H1 (cell line): ENCODE measurements around the gene WDR64. TPM values are rescaled to one million over a fixed set of nuclear protein-coding genes. Genes with fewer than 3 reads are reported as not detected.

Experiments used
- CTCF ChIA-PET: fragments of 300-600 bp; sonication (Branson Sonifier 250); formaldehyde crosslinking; loops from one replicate; lab custom pipeline; 2021; ENCODE audit not compliant: partially characterized antibody; lab: Charles Lee
- POLR2A ChIA-PET: fragments of 300-600 bp; sonication (Branson Sonifier 250); formaldehyde crosslinking; loops from one replicate; lab custom pipeline; 2021; ENCODE audit warnings: inconsistent platforms; ENCODE audit not compliant: partially characterized antibody; lab: Charles Lee
- DNase-seq, 2 experiments: peaks; one replicate each; pipeline versions ENCODE4 v3.0.0 to v3.0.0-alpha.2; 2010 to 2022; ENCODE audit warnings: low spot score in 2 of 2, low read depth in 1 of 2, mixed read lengths in 1 of 2
- FAIRE-seq: peaks from 2 replicates; lab custom pipeline; 2011; peaks lifted over from hg19 to GRCh38; lab: Jason Lieb, UNC
- H2AFZ ChIP-seq: 2 replicates; pipeline ENCODE4 v1.8.1; 2012; ENCODE audit warnings: low read length, inconsistent platforms
- H2AK5ac ChIP-seq: 2 replicates; pipeline ENCODE4 v1.6.1; 2013; ENCODE audit warnings: low read depth, low read length
- H2BK120ac ChIP-seq: replicated peaks from 2 replicates; pipeline ENCODE3; 2013; ENCODE audit warnings: low read depth, low read length, inconsistent platforms
- H2BK12ac ChIP-seq: 2 replicates; pipeline ENCODE4 v1.6.1; 2013; ENCODE audit warnings: low read depth, low read length
- H2BK15ac ChIP-seq: 2 replicates; pipeline ENCODE4 v1.6.1; 2013; ENCODE audit warnings: low read length
- H2BK20ac ChIP-seq: 2 replicates; pipeline ENCODE4 v1.6.1; 2013; ENCODE audit warnings: low read length
- H2BK5ac ChIP-seq: 2 replicates; pipeline ENCODE4 v1.6.1; 2013; ENCODE audit warnings: low read depth, low read length
- H3K14ac ChIP-seq: 2 replicates; pipeline ENCODE4 v1.6.1; 2013; ENCODE audit warnings: inconsistent platforms; ENCODE audit not compliant: insufficient read length
- H3K18ac ChIP-seq: 2 replicates; pipeline ENCODE4 v1.6.1; 2013; ENCODE audit warnings: low read length; ENCODE audit errors: extremely low read depth
- H3K23ac ChIP-seq: 2 replicates; pipeline ENCODE4 v1.6.1; 2013; ENCODE audit warnings: inconsistent platforms; ENCODE audit not compliant: insufficient read length
- H3K23me2 ChIP-seq: 2 replicates; pipeline ENCODE4 v1.6.1; 2013; ENCODE audit warnings: low read depth, low read length
- H3K27ac ChIP-seq: 2 replicates; pipeline ENCODE4 v1.6.1; 2011; ENCODE audit warnings: low read depth, low read length, inconsistent platforms
- H3K27me3 ChIP-seq, 4 experiments: replicated peaks in 1 of 4; 1 replicate in 1 of 4; 2 replicates in 3 of 4; pipeline versions ENCODE4 v1.6.1 to v1.8.1; 2011 to 2013; ENCODE audit warnings: low read length in 3 of 4, mild to moderate bottlenecking in 3 of 4, inconsistent platforms in 2 of 4, mixed read lengths in 2 of 4, moderate library complexity in 1 of 4; ENCODE audit not compliant: control insufficient read depth in 3 of 4, insufficient read depth in 3 of 4; ENCODE audit errors: extremely low read depth in 1 of 4
- H3K36me3 ChIP-seq, 4 experiments: 2 replicates each; pipeline versions ENCODE4 v1.6.1 to v1.8.1; 2011 to 2013; ENCODE audit warnings: mild to moderate bottlenecking in 4 of 4, low read length in 3 of 4, moderate library complexity in 2 of 4, control low read depth in 1 of 4, inconsistent platforms in 1 of 4; ENCODE audit not compliant: insufficient read depth in 4 of 4, control insufficient read depth in 2 of 4
- H3K4ac ChIP-seq: replicated peaks from 2 replicates; pipeline ENCODE3; 2013; ENCODE audit warnings: low read length, low read depth, mixed read lengths, inconsistent platforms; ENCODE audit not compliant: insufficient read length
- H3K4me1 ChIP-seq, 4 experiments: replicated peaks in 1 of 4; 1 replicate in 1 of 4; 2 replicates in 3 of 4; pipeline versions ENCODE4 v1.6.1 to v1.8.1; 2011 to 2013; ENCODE audit warnings: low read length in 3 of 4, inconsistent platforms in 2 of 4, mixed read lengths in 1 of 4; ENCODE audit not compliant: insufficient read depth in 4 of 4, control insufficient read depth in 3 of 4
- H3K4me2 ChIP-seq, 2 experiments: 2 replicates each; pipeline versions ENCODE4 v1.6.1 to v1.8.1; 2011 to 2013; ENCODE audit warnings: low read depth in 2 of 2, low read length in 2 of 2, control low read depth in 1 of 2, inconsistent platforms in 1 of 2, mild to moderate bottlenecking in 1 of 2; ENCODE audit not compliant: insufficient read depth in 1 of 2
- H3K4me3 ChIP-seq, 4 experiments: fragments of 200-600, 300-600 bp in 1 of 4; sonication (generic), shearing (Covaris generic), sonication (Bioruptor Twin) in 1 of 4; 2 replicates each; pipeline versions ENCODE4 v1.5.1 to v1.8.1; 2011 to 2016; ENCODE audit warnings: low read length in 4 of 4, low read depth in 3 of 4, control low read depth in 2 of 4, inconsistent platforms in 2 of 4, mild to moderate bottlenecking in 2 of 4, mixed read lengths in 1 of 4, moderate library complexity in 1 of 4; ENCODE audit not compliant: insufficient read depth in 2 of 4; ENCODE audit errors: extremely low read depth in 1 of 4
- H3K56ac ChIP-seq: replicated peaks from 2 replicates; pipeline ENCODE3; 2013; ENCODE audit warnings: low read depth, mild to moderate bottlenecking, mixed read lengths, low read length, inconsistent platforms; ENCODE audit not compliant: insufficient read length
- H3K79me1 ChIP-seq: 2 replicates; pipeline ENCODE4 v1.6.1; 2013; ENCODE audit warnings: low read depth, low read length, control low read depth
- H3K79me2 ChIP-seq, 2 experiments: 2 replicates each; pipeline versions ENCODE4 v1.6.1 to v1.8.1; 2012 to 2013; ENCODE audit warnings: low read length in 2 of 2, mild to moderate bottlenecking in 2 of 2, inconsistent platforms in 1 of 2; ENCODE audit not compliant: insufficient read depth in 2 of 2, control insufficient read depth in 1 of 2
- H3K9ac ChIP-seq, 4 experiments: replicated peaks in 1 of 4; 1 replicate in 1 of 4; 2 replicates in 3 of 4; pipeline versions ENCODE4 v1.6.1 to v1.8.1; 2011 to 2013; ENCODE audit warnings: low read depth in 3 of 4, low read length in 3 of 4, control low read depth in 2 of 4, mild to moderate bottlenecking in 2 of 4, moderate library complexity in 2 of 4, inconsistent platforms in 1 of 4; ENCODE audit errors: extremely low read depth in 1 of 4
- H3K9me3 ChIP-seq, 2 experiments: 2 replicates each; pipeline versions ENCODE4 v1.6.1 to v1.8.1; 2012 to 2013; ENCODE audit warnings: mild to moderate bottlenecking in 2 of 2, moderate library complexity in 2 of 2, control low read depth in 1 of 2, inconsistent platforms in 1 of 2, low read depth in 1 of 2, low read length in 1 of 2, mixed read lengths in 1 of 2; ENCODE audit not compliant: insufficient read depth in 2 of 2
- H4K20me1 ChIP-seq, 2 experiments: replicated peaks in 1 of 2; 2 replicates each; pipeline versions ENCODE3 to v1.8.1; 2011 to 2013; ENCODE audit warnings: inconsistent platforms in 2 of 2, low read length in 2 of 2, mild to moderate bottlenecking in 1 of 2; ENCODE audit not compliant: insufficient read depth in 2 of 2, control insufficient read depth in 1 of 2
- H4K5ac ChIP-seq: 2 replicates; pipeline ENCODE4 v1.6.1; 2013; ENCODE audit warnings: low read length, low read depth, mixed read lengths, inconsistent platforms; ENCODE audit not compliant: insufficient read length
- H4K8ac ChIP-seq: 2 replicates; pipeline ENCODE4 v1.8.0; 2013; ENCODE audit warnings: mild to moderate bottlenecking, moderate library complexity, low read length, inconsistent platforms; ENCODE audit not compliant: insufficient read depth; ENCODE audit errors: extremely low read depth
- H4K91ac ChIP-seq: replicated peaks from 2 replicates; pipeline ENCODE3; 2013; ENCODE audit warnings: low read length, mixed read lengths, inconsistent platforms; ENCODE audit not compliant: insufficient read length
- ATF2 ChIP-seq: IDR thresholded peaks from 2 replicates; pipeline ENCODE4 v1.6.1; 2012; ENCODE audit warnings: low read length, inconsistent platforms
- BRCA1 ChIP-seq: IDR thresholded peaks from 2 replicates; pipeline ENCODE4 v1.6.1; 2012; ENCODE audit warnings: low read depth, low read length, improper control_type of control experiment
- E2F6 ChIP-seq: IDR thresholded peaks from 2 replicates; pipeline ENCODE4 v1.6.1; 2012; ENCODE audit warnings: inconsistent platforms
- JUN ChIP-seq: IDR thresholded peaks from 2 replicates; pipeline ENCODE4 v1.6.1; 2011; ENCODE audit warnings: low read depth, mild to moderate bottlenecking, improper control_type of control experiment, low read length
- POLR2A ChIP-seq, 2 experiments: IDR thresholded peaks; 1 replicate in 1 of 2; 2 replicates in 1 of 2; pipeline ENCODE4 v1.6.1; 2011; ENCODE audit warnings: low read depth in 2 of 2, low read length in 2 of 2, mild to moderate bottlenecking in 2 of 2; ENCODE audit errors: control extremely low read depth in 1 of 2
- SAP30 ChIP-seq: fragments of 300-600 bp; sonication (generic); IDR thresholded peaks from 2 replicates; pipeline ENCODE4 v1.7.1; 2012; ENCODE audit warnings: low read length, moderate library complexity, mild to moderate bottlenecking, inconsistent platforms; ENCODE audit not compliant: insufficient read depth, insufficient replicate concordance
- SP1 ChIP-seq: IDR thresholded peaks from 2 replicates; pipeline ENCODE4 v1.6.1; 2011; ENCODE audit warnings: low read depth, low read length
- WGBS, 2 experiments: shearing (Covaris generic) in 1 of 2; methylation state at CpG; one replicate each; pipeline versions ENCODE4 v1.1.6 to v1.1.7; 2013 to 2015; ENCODE audit warnings: low lambda C conversion rate in 2 of 2, mixed read lengths in 2 of 2, inconsistent platforms in 1 of 2, low coverage in 1 of 2, missing lambda C conversion rate in 1 of 2; ENCODE audit not compliant: insufficient replicate concordance in 2 of 2, insufficient coverage in 1 of 2, insufficient read length in 1 of 2; ENCODE audit errors: extremely low coverage in 1 of 2, missing lambda C conversion rate in 1 of 2; 5-methylcytosine and 5-hydroxymethylcytosine counted together
- polyA plus RNA-seq, 7 experiments: library from polyadenylated mRNA; depleted of rRNA in 3 of 7; stranded (reverse) in 5 of 7; unstranded in 2 of 7; fragments of >200 nt in 5 of 7; fragments of 200-250 nt in 2 of 7; gene quantifications; 1 replicate in 5 of 7; 2 replicates in 1 of 7; 4 replicates in 1 of 7; pipeline versions ENCODE4 v1.2.1 to v1.2.3, GENCODE V29; 2011 to 2013; ENCODE audit warnings: missing spikeins in 2 of 7, mixed read lengths in 2 of 7
- total RNA-seq: library from RNA; stranded (reverse); fragmentation: NEBNext Ultra II Directional; extraction: Animal tissue kit (Norgen Biotek cat#: 25700); gene quantifications from 2 replicates; pipeline ENCODE4 v1.2.1, GENCODE V29; 2021

Gene WDR64
- total and polyA plus RNA-seq, 2 of the 8 experiments (the other 6 are each of a cell fraction or from before 2014, with no cell fraction given) = 0.02 TPM; not detected in 1

GRCh38 chr1:241674805-241675384, 22.8 kb downstream of the WDR64 start:
- CTCF ChIA-PET = interaction anchor here (0.6 kb wide), 1 partner anchor 30 kb away, joined by 3 read pairs; no protein-coding TSS in a partner anchor
- FAIRE-seq = no peak

More at GRCh38 chr1:241674805-241675384, 22.8 kb downstream of the WDR64 start:
- Histone ChIP-seq H3K36me3 (no peaks in the 10 kb centered on the region), H2BK5ac (no peak overlapping the region), H3K79me2 (no peaks in the 10 kb centered on the region), H3K18ac (no peak overlapping the region), H2AK5ac (no peak overlapping the region), H2BK15ac (no peak overlapping the region), H4K5ac (no peak overlapping the region), H3K27me3 (no peaks in the 10 kb centered on the region), H2BK120ac (no peak overlapping the region), H3K4me3 (no peak overlapping the region), H3K23ac (no peak overlapping the region), H2BK12ac (no peak overlapping the region), H3K27ac (no peak overlapping the region), H4K20me1 (peaks cover 0 to 2% of the 10 kb centered on the region in 2 experiments), H3K23me2 (no peaks in the 10 kb centered on the region), H2AFZ (no peak overlapping the region), H3K56ac (no peak overlapping the region), H3K4ac (no peak overlapping the region), H3K9ac (no peak overlapping the region), H3K14ac (no peak overlapping the region), H3K4me1 (no peaks in the 10 kb centered on the region), H3K4me2 (no peak overlapping the region), H4K8ac (no peak overlapping the region), H3K79me1 (no peaks in the 10 kb centered on the region), H2BK20ac (no peak overlapping the region), H3K9me3 (no peaks in the 10 kb centered on the region), H4K91ac (no peak overlapping the region)
- WGBS, 2 experiments = 93% methylated on average over 1 of the region's 1 CpG; no CpG with 5 or more reads in 1 of the 2 experiments
- POLR2A ChIA-PET = no interaction called here
- no peak for DNase-seq
- TF ChIP-seq E2F6 (no peak), SAP30 (no peak), JUN (no peak), SP1 (no peak), BRCA1 (no peak), ATF2 (no peak), POLR2A (IDR thresholded peaks at IDR 0.05; ENCODE audit: control extremely low read depth in 1 of 2, low read depth in 2 of 2, low read length in 2 of 2) (no peak)
